Measurements from ENCODE around the gene CMTM4.
"Not testable (repeated sequence)": the region's sequence is repeated elsewhere in the genome, so short reads cannot be mapped to it uniquely, and the experiment has no call there.

The CMTM4 gene

GRCh38 chr16:66668777-66669444 lies 27.6 kb downstream of the CMTM4 start:
- no peak for FAIRE-seq

GRCh38 chr16:66667944-66668343 lies 28.6 kb downstream of the CMTM4 start:
- FAIRE-seq = no peak

GRCh38 chr16:66662445-66663194 lies 33.9 kb downstream of the CMTM4 start:
- FAIRE-seq = no peak

GRCh38 chr16:66661671-66662346 lies 34.7 kb downstream of the CMTM4 start:
- not testable (repeated sequence) for FAIRE-seq

GRCh38 chr16:66661210-66661560 lies 35.4 kb downstream of the CMTM4 start:
- FAIRE-seq = no peak

- no peak for FAIRE-seq
These were observed 35.9 kb downstream of the CMTM4 start for GRCh38 chr16:66660422-66661209.

GRCh38 chr16:66658860-66659190 lies 37.7 kb downstream of the CMTM4 start:
- FAIRE-seq = no peak

- no peak for FAIRE-seq
These were observed 38.2 kb downstream of the CMTM4 start for GRCh38 chr16:66658143-66658859.

- FAIRE-seq = no peak
These were observed 40.0 kb downstream of the CMTM4 start for GRCh38 chr16:66656547-66656946.

- FAIRE-seq = no peak
These were observed 42.8 kb downstream of the CMTM4 start for GRCh38 chr16:66653581-66654350.

GRCh38 chr16:66652661-66653360 lies 43.7 kb downstream of the CMTM4 start:
- no peak for FAIRE-seq

GRCh38 chr16:66651965-66652364 lies 44.6 kb downstream of the CMTM4 start:
- FAIRE-seq = no peak

GRCh38 chr16:66651474-66651765 lies 45.1 kb downstream of the CMTM4 start:
- FAIRE-seq = no peak

GRCh38 chr16:66650707-66651473 lies 45.7 kb downstream of the CMTM4 start:
- FAIRE-seq = no peak

GRCh38 chr16:66649636-66650205 lies 46.8 kb downstream of the CMTM4 start:
- FAIRE-seq = no peak

GRCh38 chr16:66649167-66649566 lies 47.4 kb downstream of the CMTM4 start:
- FAIRE-seq = no peak

GRCh38 chr16:66647866-66648265 lies 48.7 kb downstream of the CMTM4 start:
- no peak for FAIRE-seq

GRCh38 chr16:66641387-66641786 lies 55.2 kb downstream of the CMTM4 start:
- no peak for FAIRE-seq

GRCh38 chr16:66640724-66641314 lies 55.7 kb downstream of the CMTM4 start:
- no peak for FAIRE-seq

All from endometrium (tissue), 2 donors.